Stimulated activated CD4-positive, alpha-beta T cell treated with anti-CD3 and anti-CD28 coated beads, Interleukin-15, amount 100 ng/mL, for 24 hours (primary cell): Measurements from ENCODE around the gene DNAH14.
A peak's percentile ranks its signal among the peaks of the same experiment; 100 is the strongest.

Source experiments
- DNase-seq: peaks from one replicate; pipeline ENCODE4 v3.0.0-alpha.2; 2020

Gene DNAH14

GRCh38 chr1:225413708-225414375 lies 484.4 kb downstream of the DNAH14 start:
- DNase-seq = no peak

- DNase-seq = no peak
Measured at GRCh38 chr1:225415307-225415706, 485.8 kb downstream of the DNAH14 start.

- no peak for DNase-seq
Measured at GRCh38 chr1:225415967-225416745, 486.7 kb downstream of the DNAH14 start.

- DNase-seq = no peak
Measured at GRCh38 chr1:225418059-225418458, 488.6 kb downstream of the DNAH14 start.

GRCh38 chr1:225418598-225418997 lies 489.1 kb downstream of the DNAH14 start:
- no peak for DNase-seq

GRCh38 chr1:225422031-225422605 lies 492.6 kb downstream of the DNAH14 start:
- no peak for DNase-seq

GRCh38 chr1:225422795-225423517 lies 493.5 kb downstream of the DNAH14 start:
- no peak for DNase-seq

GRCh38 chr1:225423518-225423855 lies 494.0 kb downstream of the DNAH14 start:
- no peak for DNase-seq

- no peak for DNase-seq
Measured at GRCh38 chr1:225424562-225425200, 495.2 kb downstream of the DNAH14 start.

- DNase-seq = no peak
Measured at GRCh38 chr1:225425201-225425786, 495.8 kb downstream of the DNAH14 start.

GRCh38 chr1:225426395-225427234 lies 497.1 kb downstream of the DNAH14 start:
- DNase-seq = peak; percentile 51

- DNase-seq = peak; percentile 52
Measured at GRCh38 chr1:225427235-225428067, 498.0 kb downstream of the DNAH14 start, which contains the start of gene LBR. Gene LBR, minus strand, starts transcription at chr1:225428038. Its CDS starts 3,963 bp downstream, at chr1:225424075.

- DNase-seq = peak; percentile 93
Measured at GRCh38 chr1:225428068-225428880, 498.8 kb downstream of the DNAH14 start.

- DNase-seq = no peak
Measured at GRCh38 chr1:225428881-225429455, 499.5 kb downstream of the DNAH14 start.

GRCh38 chr1:225430301-225430700 lies 500.8 kb downstream of the DNAH14 start:
- DNase-seq = no peak

- no peak for DNase-seq
Measured at GRCh38 chr1:225431081-225431863, 501.8 kb downstream of the DNAH14 start.

GRCh38 chr1:225434046-225434445 lies 504.6 kb downstream of the DNAH14 start:
- no peak for DNase-seq

GRCh38 chr1:225435076-225435475 lies 505.6 kb downstream of the DNAH14 start:
- no peak for DNase-seq
